GM06990 (cell line): Measurements from ENCODE around the gene TIGD1.
A peak's percentile ranks its signal among the peaks of the same experiment; 100 is the strongest.

Experiments used
- DNase-seq: peaks from one replicate; pipeline ENCODE4 v3.0.0-alpha.2; 2011; ENCODE audit not compliant: insufficient read length; ENCODE audit errors: extremely low read depth
- H3K27me3 ChIP-seq: replicated peaks from 2 replicates; pipeline ENCODE4 v1.6.0; 2011; ENCODE audit warnings: low read length; ENCODE audit not compliant: control insufficient read depth, insufficient read depth
- H3K36me3 ChIP-seq: 2 replicates; pipeline ENCODE4 v1.5.1; 2011; ENCODE audit warnings: low read length; ENCODE audit not compliant: control insufficient read depth, insufficient read depth
- H3K4me3 ChIP-seq: replicated peaks from 2 replicates; pipeline ENCODE4 v1.5.1; 2011; ENCODE audit warnings: low read depth, mild to moderate bottlenecking, control low read depth, low read length
- CTCF ChIP-seq: IDR thresholded peaks from 2 replicates; pipeline ENCODE4 v1.5.1; 2011; ENCODE audit warnings: low read length, control low read depth, mild to moderate bottlenecking, inconsistent platforms; ENCODE audit not compliant: insufficient read depth, poor library complexity, severe bottlenecking

Gene TIGD1

GRCh38 chr2:232551250-232551638, 887 bp upstream of the TIGD1 start:
- H3K4me3 ChIP-seq = peak overlapping the region; percentile 95
- DNase-seq = no peak
- no peak for TF ChIP-seq CTCF
- H3K27me3 ChIP-seq = no peaks in the 10 kb centered on the region
- H3K36me3 ChIP-seq = peaks cover 3% of the 10 kb centered on the region

GRCh38 chr2:232549655-232550353, 553 bp downstream of the TIGD1 start:
- TF ChIP-seq CTCF = no peak
- Histone ChIP-seq H3K4me3 (peak overlapping the region; percentile 95), H3K36me3 (peaks cover 9% of the 10 kb centered on the region), H3K27me3 (no peaks in the 10 kb centered on the region)
- no peak for DNase-seq

- TF ChIP-seq CTCF = no peak
Measured at GRCh38 chr2:232547991-232548390, 2.4 kb downstream of the TIGD1 start.

GRCh38 chr2:232545511-232546375, 4.6 kb downstream of the TIGD1 start:
- DNase-seq = no peak
- peaks cover 12% of the 10 kb centered on the region for H3K36me3 ChIP-seq
- H3K4me3 ChIP-seq = no peak overlapping the region
- TF ChIP-seq CTCF = no peak
- H3K27me3 ChIP-seq = no peaks in the 10 kb centered on the region

More at GRCh38 chr2:232547991-232548390, 2.4 kb downstream of the TIGD1 start:
- H3K4me3 ChIP-seq = no peak overlapping the region
- H3K27me3 ChIP-seq = no peaks in the 10 kb centered on the region
- peaks cover 12% of the 10 kb centered on the region for H3K36me3 ChIP-seq
- no peak for DNase-seq

- no peak for TF ChIP-seq CTCF
- Histone ChIP-seq H3K4me3 (no peak overlapping the region), H3K27me3 (no peaks in the 10 kb centered on the region), H3K36me3 (peaks cover 12% of the 10 kb centered on the region)
- no peak for DNase-seq
Measured at GRCh38 chr2:232544674-232545073, 5.7 kb downstream of the TIGD1 start.
